ENCODE results near the gene MMP2. TPM values are rescaled to one million over a fixed set of nuclear protein-coding genes. Genes with fewer than 3 reads are reported as not detected.

MMP2 gene
- total and polyA plus RNA-seq, 3 donors from 2014 or later, result 50.9 to 250 (median 111) TPM

GRCh38 chr16:55453909-55454308, 25.1 kb upstream of the MMP2 start:
- Histone ChIP-seq H3K9me3 (no peaks in the 10 kb centered on the region), H3K36me3 (ENCODE audit: low read depth, missing control alignments) (no peaks in the 10 kb centered on the region), H3K27ac (no peak overlapping the region), H3K4me1 (no peaks in the 10 kb centered on the region), H3K4me3 (no peak overlapping the region), H3K27me3 (no peaks in the 10 kb centered on the region)
- no peak for DNase-seq
- TF ChIP-seq CTCF (IDR thresholded peaks at IDR 0.05), result no peak
- TF ChIP-seq POLR2A (IDR thresholded peaks at IDR 0.05), result no peak
- WGBS, 2 donors, result 77 to 78% methylated on average over 2 of the region's 2 CpGs
- intact Hi-C loops (cut with DNase I; ENCODE audit: low total_unique reads), result no loop called here

- intact Hi-C loops (cut with DNase I; ENCODE audit: low total_unique reads), result no loop called here
- H3K4me3 ChIP-seq, result no peak overlapping the region
- H3K9me3 ChIP-seq, result no peaks in the 10 kb centered on the region
These were observed 24.1 kb upstream of the MMP2 start for GRCh38 chr16:55454861-55455260.

DNA sequence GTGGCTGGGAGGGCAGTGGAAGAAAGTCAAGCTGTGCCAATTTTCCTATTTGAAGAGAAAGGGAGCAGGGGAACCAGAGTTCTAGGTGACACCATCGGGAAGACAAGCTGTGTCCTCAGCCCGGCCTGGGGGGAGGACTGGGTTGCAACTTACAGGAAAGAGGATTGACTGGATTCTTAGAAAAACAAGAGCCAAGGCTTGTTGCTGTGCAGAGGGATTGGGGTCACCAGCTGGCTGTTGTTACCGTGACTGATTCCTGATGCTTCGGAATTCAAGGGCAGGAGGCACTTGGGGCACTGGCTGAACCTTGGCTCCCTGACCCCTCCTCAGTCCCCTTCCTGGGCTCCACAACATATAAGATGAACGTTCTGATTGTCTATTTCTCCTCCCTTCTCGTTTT, 16.8 kb upstream of the MMP2 start:
- 67 to 74% methylated on average over 6 of the region's 6 CpGs for WGBS, 2 donors
- intact Hi-C loops (cut with DNase I; ENCODE audit: low total_unique reads), result loop anchor here (5.0 kb wide), 1 partner anchor 240 kb away; no protein-coding TSS in a partner anchor
- DNase-seq, result no peak

More at GRCh38 chr16:55454861-55455260, 24.1 kb upstream of the MMP2 start:
- H3K4me1 ChIP-seq, result no peaks in the 10 kb centered on the region
- H3K27ac ChIP-seq, result no peak overlapping the region
- no peak for DNase-seq
- TF ChIP-seq POLR2A (IDR thresholded peaks at IDR 0.05), result no peak
- TF ChIP-seq CTCF (IDR thresholded peaks at IDR 0.05), result no peak
- H3K27me3 ChIP-seq, result no peaks in the 10 kb centered on the region
- 73 to 93% methylated on average over 6 of the region's 6 CpGs for WGBS, 2 donors
- no peaks in the 10 kb centered on the region for H3K36me3 ChIP-seq (ENCODE audit: low read depth, missing control alignments)

GRCh38 chr16:55464375-55464774, 14.6 kb upstream of the MMP2 start:
- intact Hi-C loops (cut with DNase I; ENCODE audit: low total_unique reads), result loop anchor here (5.0 kb wide), 1 partner anchor 238 kb away; no protein-coding TSS in a partner anchor
- TF ChIP-seq CTCF (IDR thresholded peaks at IDR 0.05) (no peak), POLR2A (IDR thresholded peaks at IDR 0.05) (no peak)
- no peaks in the 10 kb centered on the region for H3K36me3 ChIP-seq (ENCODE audit: low read depth, missing control alignments)
- H3K9me3 ChIP-seq, result no peaks in the 10 kb centered on the region
- no peak overlapping the region for H3K27ac ChIP-seq
- H3K4me1 ChIP-seq, result no peaks in the 10 kb centered on the region
- H3K27me3 ChIP-seq, result no peaks in the 10 kb centered on the region
- DNase-seq, result no peak
- no peak overlapping the region for H3K4me3 ChIP-seq
- WGBS, 2 donors, result 41 to 52% methylated on average over 4 of the region's 4 CpGs

More for the DNA sequence above, 16.8 kb upstream of the MMP2 start:
- Histone ChIP-seq H3K36me3 (ENCODE audit: low read depth, missing control alignments) (no peaks in the 10 kb centered on the region), H3K9me3 (no peaks in the 10 kb centered on the region), H3K27ac (no peak overlapping the region), H3K27me3 (no peaks in the 10 kb centered on the region), H3K4me3 (no peak overlapping the region), H3K4me1 (no peaks in the 10 kb centered on the region)
- no peak for TF ChIP-seq CTCF (IDR thresholded peaks at IDR 0.05)
- TF ChIP-seq POLR2A (IDR thresholded peaks at IDR 0.05), result no peak
